Activated CD8-positive, alpha-beta T cell treated with anti-CD3 and anti-CD28 coated beads for 36 hours (primary cell): ENCODE results near the gene TREM2. TPM values are rescaled to one million over a fixed set of nuclear protein-coding genes. Genes with fewer than 3 reads are reported as not detected.

Experiments used
- ATAC-seq: fragments of 200-7000 bp; cut with Tn5 transposase; one replicate; pipeline ENCODE4 v1.10.0; 2021; ENCODE audit warnings: mild to moderate bottlenecking, moderate library complexity
- CTCF ChIA-PET: fragments of 350-600 bp; sonication (Branson Sonifier 250); formaldehyde crosslinking; loops from one replicate; lab custom pipeline; 2021; ENCODE audit warnings: antibody characterized with exemption; lab: Charles Lee
- POLR2A ChIA-PET: fragments of 350-600 bp; sonication (Branson Sonifier 250); formaldehyde crosslinking; loops from one replicate; lab custom pipeline; 2021; ENCODE audit warnings: antibody characterized with exemption; lab: Charles Lee
- DNase-seq: peaks from one replicate; pipeline ENCODE4 v3.0.0-alpha.2; 2020
- H3K27ac Mint-ChIP-seq: one replicate; pipeline ENCODE4 v1.8.0; 2021; ENCODE audit warnings: mild to moderate bottlenecking, mixed read lengths
- H3K27me3 Mint-ChIP-seq: one replicate; pipeline ENCODE4 v1.8.0; 2021; ENCODE audit warnings: mixed read lengths
- H3K36me3 Mint-ChIP-seq: one replicate; pipeline ENCODE4 v1.8.0; 2021; ENCODE audit warnings: low read depth, mixed read lengths
- H3K4me1 Mint-ChIP-seq: one replicate; pipeline ENCODE4 v1.8.0; 2021; ENCODE audit warnings: low read depth, mixed read lengths
- H3K4me3 Mint-ChIP-seq: one replicate; pipeline ENCODE4 v1.8.0; 2021; ENCODE audit warnings: mild to moderate bottlenecking, moderate library complexity, mixed read lengths
- H3K9me3 Mint-ChIP-seq: one replicate; pipeline ENCODE4 v1.8.0; 2021; ENCODE audit warnings: mixed read lengths
- intact Hi-C: fragments of 100-400 bp; cut with micrococcal nuclease; formaldehyde crosslinking; loops from one replicate; pipeline ENCODE4 v1.10.0; 2022
- total RNA-seq, 2 experiments: library from RNA; stranded (reverse); gene quantifications; one replicate each; pipeline ENCODE4 v1.2.3, GENCODE V29; 2021
- TF ChIP-seq, protein P1 (sequence below): fragments of 200-600 bp; IDR thresholded peaks from one replicate; pipeline ENCODE4 v1.8.0; 2022; ENCODE audit warnings: antibody characterized with exemption, mild to moderate bottlenecking

The TREM2 gene
- total RNA-seq, 2 experiments from 2014 or later: not detected

- H3K27me3 Mint-ChIP-seq: no peaks in the 10 kb centered on the region
- no peak for ATAC-seq
- H3K9me3 Mint-ChIP-seq: no peaks in the 10 kb centered on the region
- peak overlapping the region; percentile 74 for H3K4me3 Mint-ChIP-seq
- intact Hi-C loops: no loop called here
- H3K36me3 Mint-ChIP-seq: no peaks in the 10 kb centered on the region
- H3K4me1 Mint-ChIP-seq: peaks cover 46% of the 10 kb centered on the region
- ChIA-PET CTCF (interaction anchor here (1.3 to 3.1 kb wide), 3 partner anchors 11 to 118 kb away, joined by 3 to 18 read pairs (median 5); no protein-coding TSS in a partner anchor), POLR2A (no interaction called here)
- H3K27ac Mint-ChIP-seq: peak overlapping the region; percentile 95
- TF ChIP-seq, protein P1, sequence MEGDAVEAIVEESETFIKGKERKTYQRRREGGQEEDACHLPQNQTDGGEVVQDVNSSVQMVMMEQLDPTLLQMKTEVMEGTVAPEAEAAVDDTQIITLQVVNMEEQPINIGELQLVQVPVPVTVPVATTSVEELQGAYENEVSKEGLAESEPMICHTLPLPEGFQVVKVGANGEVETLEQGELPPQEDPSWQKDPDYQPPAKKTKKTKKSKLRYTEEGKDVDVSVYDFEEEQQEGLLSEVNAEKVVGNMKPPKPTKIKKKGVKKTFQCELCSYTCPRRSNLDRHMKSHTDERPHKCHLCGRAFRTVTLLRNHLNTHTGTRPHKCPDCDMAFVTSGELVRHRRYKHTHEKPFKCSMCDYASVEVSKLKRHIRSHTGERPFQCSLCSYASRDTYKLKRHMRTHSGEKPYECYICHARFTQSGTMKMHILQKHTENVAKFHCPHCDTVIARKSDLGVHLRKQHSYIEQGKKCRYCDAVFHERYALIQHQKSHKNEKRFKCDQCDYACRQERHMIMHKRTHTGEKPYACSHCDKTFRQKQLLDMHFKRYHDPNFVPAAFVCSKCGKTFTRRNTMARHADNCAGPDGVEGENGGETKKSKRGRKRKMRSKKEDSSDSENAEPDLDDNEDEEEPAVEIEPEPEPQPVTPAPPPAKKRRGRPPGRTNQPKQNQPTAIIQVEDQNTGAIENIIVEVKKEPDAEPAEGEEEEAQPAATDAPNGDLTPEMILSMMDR: no peak
- no peak for DNase-seq
These were observed 38.9 kb upstream of the TREM2 start for GRCh38 chr6:41201764-41202173.

DNA sequence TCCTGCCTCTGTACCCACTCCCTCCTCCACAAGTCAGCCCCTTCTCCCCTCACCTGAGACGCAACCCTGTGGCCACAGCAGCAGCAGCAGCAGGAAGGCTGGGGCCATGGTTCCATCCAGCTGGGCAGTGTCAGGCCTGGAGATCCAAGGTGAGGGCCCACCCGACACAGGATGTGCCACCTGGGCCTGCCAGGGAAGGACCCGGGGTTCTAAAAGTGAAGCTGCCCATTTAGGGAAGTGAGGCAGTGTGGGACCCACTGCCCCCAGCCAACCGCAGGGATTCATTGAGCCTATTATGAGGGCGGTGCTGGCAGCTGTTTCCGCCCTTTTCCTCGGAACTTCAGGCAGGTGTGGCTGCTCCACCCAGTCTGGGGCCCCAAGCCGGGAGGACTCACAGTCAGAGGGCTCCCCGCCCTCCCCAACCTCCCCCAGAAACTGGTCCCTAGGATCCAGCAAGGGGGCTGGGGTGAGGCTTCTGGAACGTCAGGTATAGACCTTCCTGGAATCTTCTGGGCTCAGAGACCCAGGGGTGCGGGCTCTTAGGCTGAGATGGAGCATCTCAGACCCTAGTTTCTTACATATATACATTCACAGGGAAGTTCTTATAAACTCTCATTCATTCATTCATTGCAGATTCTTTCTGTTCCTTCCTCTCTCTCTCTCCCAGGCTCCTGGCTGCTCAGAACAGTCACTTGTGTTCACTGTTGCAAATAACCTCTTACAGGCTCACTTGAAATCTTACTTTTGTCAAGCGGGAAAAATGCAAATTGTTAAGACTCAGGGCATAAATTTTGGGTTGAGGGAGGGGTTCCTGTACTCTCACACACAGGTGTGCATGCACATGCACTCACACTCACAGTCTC lies 38.2 kb upstream of the TREM2 start, which contains the start of gene TREML2:
TREML2 (minus strand) TSS at position 249 of the 863 bp plus-strand sequence; CDS start at position 108, 141 bp downstream.
- peak; percentile 62 for DNase-seq
- Mint-ChIP-seq H3K27ac (peak within 1 kb of the TSS; percentile 95), H3K36me3 (no peaks in the 10 kb centered on the region), H3K4me3 (peak within 1 kb of the TSS; percentile 74), H3K4me1 (peaks cover 46% of the 10 kb centered on the region), H3K9me3 (no peaks in the 10 kb centered on the region), H3K27me3 (no peaks in the 10 kb centered on the region)
- CTCF ChIA-PET: interaction anchor here (0.8 to 3.1 kb wide), 7 partner anchors 10 to 162 kb away, joined by 3 to 18 read pairs (median 4); partner anchors contain the start of gene UNC5CL
- POLR2A ChIA-PET: interaction anchor here (0.6 to 1.6 kb wide), 4 partner anchors 12 to 1089 kb away, joined by 3 to 6 read pairs (median 4); no protein-coding TSS in a partner anchor
- intact Hi-C loops: no loop called here
- TF ChIP-seq, protein P1: no peak
- ATAC-seq: peak; percentile 32

DNA sequence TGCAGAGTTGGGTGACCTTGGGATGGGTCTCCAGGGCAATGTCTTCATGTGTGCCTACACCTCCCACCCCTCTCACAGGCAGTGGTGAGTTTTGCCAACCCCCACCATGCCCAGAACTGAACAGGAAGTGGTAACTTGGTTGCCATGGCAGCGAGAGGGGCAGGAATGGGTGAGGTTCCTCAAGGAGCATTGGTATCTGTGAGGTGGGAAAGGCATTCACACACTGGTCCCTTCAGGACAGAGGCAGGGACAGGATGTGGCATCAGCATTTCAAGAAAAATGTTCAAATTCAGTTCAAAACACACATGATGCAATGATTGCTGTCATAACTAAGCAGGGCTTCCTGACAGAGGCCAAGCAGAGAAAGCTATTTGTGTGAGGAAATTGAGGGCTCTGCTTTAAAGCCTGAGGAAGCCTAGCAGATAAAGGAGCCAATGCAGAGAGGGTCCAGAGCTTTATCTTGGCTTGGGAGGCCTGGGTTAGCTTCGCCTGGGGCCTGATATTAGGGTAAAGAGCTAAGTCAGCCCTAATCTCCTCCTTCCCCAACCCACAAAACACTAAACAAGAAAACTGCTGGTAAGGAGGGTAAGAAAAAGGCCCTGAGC lies 37.5 kb upstream of the TREM2 start:
- intact Hi-C loops: no loop called here
- TF ChIP-seq, protein P1: no peak
- ATAC-seq (peak; percentile 52), DNase-seq (peak; percentile 73)
- Mint-ChIP-seq H3K36me3 (no peaks in the 10 kb centered on the region), H3K4me1 (peaks cover 49% of the 10 kb centered on the region), H3K9me3 (no peaks in the 10 kb centered on the region), H3K27ac (peak overlapping the region; percentile 95), H3K4me3 (peak overlapping the region; percentile 74), H3K27me3 (no peaks in the 10 kb centered on the region)
- ChIA-PET CTCF (interaction anchor here (0.8 to 3.1 kb wide), 6 partner anchors 10 to 161 kb away, joined by 3 to 18 read pairs (median 4); partner anchors contain the start of gene UNC5CL), POLR2A (interaction anchor here (0.6 to 1.6 kb wide), 4 partner anchors 11 to 1089 kb away, joined by 3 to 6 read pairs (median 4); no protein-coding TSS in a partner anchor)

DNA sequence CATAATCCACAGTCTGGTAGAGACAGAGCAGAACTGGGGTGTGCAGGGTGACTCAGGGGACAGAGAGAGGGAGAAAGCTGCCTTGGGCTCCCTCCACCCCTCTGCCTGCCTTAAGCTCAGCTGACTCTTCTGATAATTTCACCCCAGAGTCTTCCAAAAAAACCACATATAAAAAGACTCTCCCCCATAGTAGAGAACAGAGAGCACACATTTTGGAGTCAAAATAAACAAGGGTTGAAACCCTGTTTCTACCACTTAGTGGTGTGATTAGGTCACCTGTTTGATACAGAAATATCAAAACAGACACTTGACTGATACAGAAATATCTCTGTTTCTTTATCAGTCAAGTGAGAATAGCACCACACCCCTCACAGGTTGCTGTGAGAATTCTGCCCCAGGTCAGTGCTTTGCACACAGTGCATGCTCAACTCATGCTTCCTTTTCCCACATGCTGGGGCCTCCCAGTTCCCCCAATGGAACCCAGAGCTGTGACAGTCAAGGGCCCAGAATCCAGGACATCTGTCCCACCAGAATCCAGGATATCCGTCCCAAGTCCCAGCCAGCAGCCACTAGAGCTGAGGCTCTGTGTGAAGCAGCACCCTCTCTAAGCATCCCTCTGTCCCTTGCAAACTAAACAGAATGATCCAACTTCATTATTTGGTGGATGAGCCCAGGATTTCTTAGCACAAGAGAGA lies 36.8 kb upstream of the TREM2 start:
- peak overlapping the region; percentile 74 for H3K4me3 Mint-ChIP-seq
- H3K27ac Mint-ChIP-seq: peak overlapping the region; percentile 95
- ChIA-PET POLR2A (interaction anchor here (1.6 kb wide), 2 partner anchors 11 to 133 kb away, joined by 6 read pairs; no protein-coding TSS in a partner anchor), CTCF (interaction anchor here (0.8 to 3.1 kb wide), 3 partner anchors 9 to 19 kb away, joined by 3 to 18 read pairs (median 5); no protein-coding TSS in a partner anchor)
- H3K27me3 Mint-ChIP-seq: no peaks in the 10 kb centered on the region
- H3K4me1 Mint-ChIP-seq: peaks cover 49% of the 10 kb centered on the region
- peak; percentile 65 for ATAC-seq
- peak; percentile 54 for DNase-seq
- no peaks in the 10 kb centered on the region for H3K36me3 Mint-ChIP-seq
- TF ChIP-seq, protein P1: no peak
- intact Hi-C loops: no loop called here
- H3K9me3 Mint-ChIP-seq: no peaks in the 10 kb centered on the region
